Keratinocyte (primary cell): Measurements from ENCODE around the gene ANTXR2. TPM values are rescaled to one million over a fixed set of nuclear protein-coding genes. Genes with fewer than 3 reads are reported as not detected.

ENCODE experiments used
- DNase-seq: peaks from one replicate; pipeline ENCODE4 v3.0.0-alpha.2; 2011; ENCODE audit warnings: low read depth, missing footprints, low spot score
- FAIRE-seq: peaks from 2 replicates; lab custom pipeline; 2011; peaks lifted over from hg19 to GRCh38; lab: Jason Lieb, UNC
- H2AFZ ChIP-seq: 2 replicates; pipeline ENCODE4 v1.6.0; 2012; ENCODE audit warnings: low read length, control low read depth, inconsistent platforms; ENCODE audit not compliant: control insufficient read depth
- H3K27ac ChIP-seq: 2 replicates; pipeline ENCODE4 v1.5.1; 2011; ENCODE audit warnings: low read length; ENCODE audit not compliant: control insufficient read depth, insufficient read depth
- H3K27me3 ChIP-seq: 3 replicates; pipeline ENCODE4 v1.6.0; 2011; ENCODE audit warnings: low read length; ENCODE audit not compliant: control insufficient read depth, insufficient read depth; ENCODE audit errors: extremely low read depth
- H3K36me3 ChIP-seq, 2 experiments: 2 replicates in 1 of 2; 3 replicates in 1 of 2; pipeline ENCODE4 v1.5.1; 2011; ENCODE audit warnings: low read length in 2 of 2, mild to moderate bottlenecking in 1 of 2; ENCODE audit not compliant: control insufficient read depth in 2 of 2, insufficient read depth in 2 of 2; ENCODE audit errors: extremely low read depth in 1 of 2
- H3K4me1 ChIP-seq: 3 replicates; pipeline ENCODE4 v1.5.1; 2011; ENCODE audit warnings: low read length; ENCODE audit not compliant: control insufficient read depth, insufficient read depth; ENCODE audit errors: extremely low read depth
- H3K4me2 ChIP-seq: 3 replicates; pipeline ENCODE4 v1.6.0; 2011; ENCODE audit warnings: low read depth, low read length; ENCODE audit not compliant: control insufficient read depth, insufficient read depth; ENCODE audit errors: extremely low read depth
- H3K4me3 ChIP-seq, 3 experiments: fragments of 200-600 bp in 1 of 3; sonication (generic) in 1 of 3; 2 replicates in 2 of 3; 3 replicates in 1 of 3; pipeline ENCODE4 v1.5.1; 2011 to 2016; ENCODE audit warnings: low read length in 3 of 3, mild to moderate bottlenecking in 3 of 3, control low read depth in 2 of 3, inconsistent platforms in 1 of 3, low read depth in 1 of 3, mixed read lengths in 1 of 3, mixed run types in 1 of 3, moderate library complexity in 1 of 3; ENCODE audit not compliant: control insufficient read depth in 2 of 3, insufficient read depth in 2 of 3; ENCODE audit errors: extremely low read depth in 1 of 3
- H3K79me2 ChIP-seq: 2 replicates; pipeline ENCODE4 v1.6.0; 2012; ENCODE audit warnings: low read length; ENCODE audit not compliant: control insufficient read depth, insufficient read depth
- H3K9ac ChIP-seq: 3 replicates; pipeline ENCODE4 v1.6.0; 2011; ENCODE audit warnings: low read length; ENCODE audit not compliant: control insufficient read depth, insufficient read depth; ENCODE audit errors: extremely low read depth
- H3K9me1 ChIP-seq: 3 replicates; pipeline ENCODE4 v1.6.0; 2011; ENCODE audit warnings: low read length; ENCODE audit not compliant: control insufficient read depth, insufficient read depth; ENCODE audit errors: extremely low read depth
- H3K9me3 ChIP-seq: 2 replicates; pipeline ENCODE4 v1.5.1; 2012; ENCODE audit warnings: low read depth, low read length; ENCODE audit not compliant: control insufficient read depth
- H4K20me1 ChIP-seq: 3 replicates; pipeline ENCODE4 v1.6.0; 2011; ENCODE audit warnings: low read length; ENCODE audit not compliant: control insufficient read depth, insufficient read depth; ENCODE audit errors: extremely low read depth
- EZH2 ChIP-seq: IDR thresholded peaks from one replicate; pipeline ENCODE4 v1.6.1; 2012; ENCODE audit warnings: inconsistent platforms, mild to moderate bottlenecking, low read length, moderate library complexity
- dilution Hi-C: fragments of 300-500 bp; cut with MboI; formaldehyde crosslinking; loops from one replicate; pipeline ENCODE4 v1.7.0; 2020; ENCODE audit warnings: low sequenced_read_pairs; ENCODE audit not compliant: extremely low pct_ligation_motif_present
- polyA plus RNA-seq, 5 experiments: library from polyadenylated mRNA; depleted of rRNA in 3 of 5; stranded (reverse) in 3 of 5; stranded (forward) in 1 of 5; unstranded in 1 of 5; fragments of >200 nt; gene quantifications; 1 replicate in 1 of 5; 2 replicates in 3 of 5; 3 replicates in 1 of 5; pipeline versions ENCODE4 v1.2.1 to v1.2.3, GENCODE V29; 2011 to 2012; ENCODE audit warnings: missing spikeins in 2 of 5, low read depth in 1 of 5, low replicate concordance in 1 of 5
- TF ChIP-seq, protein P1 (sequence below), 3 experiments: IDR thresholded peaks in 1 of 3; conservative IDR thresholded peaks in 1 of 3; optimal IDR thresholded peaks in 1 of 3; 2 replicates in 2 of 3; 3 replicates in 1 of 3; pipeline versions ENCODE3 to v1.5.1; 2011; ENCODE audit warnings: low read length in 3 of 3, mild to moderate bottlenecking in 3 of 3, moderate library complexity in 2 of 3, control low read depth in 1 of 3, inconsistent platforms in 1 of 3; ENCODE audit not compliant: insufficient read depth in 2 of 3; ENCODE audit errors: extremely low read depth in 1 of 3

The ANTXR2 gene
- polyA plus RNA-seq, 1 donor (not counting 4 experiments of a cell fraction or from before 2014, with no cell fraction given) = 89.1 TPM

DNA sequence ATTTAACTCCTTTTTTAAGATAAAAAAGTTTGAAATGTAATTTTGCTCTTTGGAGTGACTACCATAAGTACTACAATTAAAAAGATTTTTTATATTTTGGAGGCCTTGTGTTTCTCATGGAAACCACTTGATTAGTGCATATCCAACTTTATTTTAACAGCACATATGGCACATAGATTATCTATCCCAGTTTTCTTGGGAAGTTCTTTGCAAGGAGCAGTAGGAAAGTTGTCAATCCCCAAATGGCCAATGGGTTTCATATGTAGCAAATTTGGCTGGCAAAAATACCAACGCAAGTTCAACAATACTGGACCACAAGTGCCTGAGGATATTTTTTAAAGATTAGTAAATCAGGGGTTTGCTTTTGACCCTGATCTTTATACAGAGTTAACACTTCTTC is 15.4 kb upstream of the ANTXR2 start:
- Histone ChIP-seq H3K27ac (no peak overlapping the region), H3K9me3 (no peaks in the 10 kb centered on the region), H4K20me1 (no peaks in the 10 kb centered on the region), H3K4me3 (no peak overlapping the region), H3K79me2 (no peaks in the 10 kb centered on the region), H3K36me3 (no peaks in the 10 kb centered on the region), H3K27me3 (no peaks in the 10 kb centered on the region), H2AFZ (no peak overlapping the region), H3K9ac (no peak overlapping the region), H3K4me2 (no peak overlapping the region), H3K9me1 (no peaks in the 10 kb centered on the region), H3K4me1 (peaks cover 6% of the 10 kb centered on the region)
- FAIRE-seq (no peak), DNase-seq (no peak)
- dilution Hi-C loops = no loop called here
- TF ChIP-seq, protein P1, sequence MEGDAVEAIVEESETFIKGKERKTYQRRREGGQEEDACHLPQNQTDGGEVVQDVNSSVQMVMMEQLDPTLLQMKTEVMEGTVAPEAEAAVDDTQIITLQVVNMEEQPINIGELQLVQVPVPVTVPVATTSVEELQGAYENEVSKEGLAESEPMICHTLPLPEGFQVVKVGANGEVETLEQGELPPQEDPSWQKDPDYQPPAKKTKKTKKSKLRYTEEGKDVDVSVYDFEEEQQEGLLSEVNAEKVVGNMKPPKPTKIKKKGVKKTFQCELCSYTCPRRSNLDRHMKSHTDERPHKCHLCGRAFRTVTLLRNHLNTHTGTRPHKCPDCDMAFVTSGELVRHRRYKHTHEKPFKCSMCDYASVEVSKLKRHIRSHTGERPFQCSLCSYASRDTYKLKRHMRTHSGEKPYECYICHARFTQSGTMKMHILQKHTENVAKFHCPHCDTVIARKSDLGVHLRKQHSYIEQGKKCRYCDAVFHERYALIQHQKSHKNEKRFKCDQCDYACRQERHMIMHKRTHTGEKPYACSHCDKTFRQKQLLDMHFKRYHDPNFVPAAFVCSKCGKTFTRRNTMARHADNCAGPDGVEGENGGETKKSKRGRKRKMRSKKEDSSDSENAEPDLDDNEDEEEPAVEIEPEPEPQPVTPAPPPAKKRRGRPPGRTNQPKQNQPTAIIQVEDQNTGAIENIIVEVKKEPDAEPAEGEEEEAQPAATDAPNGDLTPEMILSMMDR (optimal IDR thresholded peaks at IDR 0.05 in 1 of 3, IDR thresholded peaks at IDR 0.05 in 1 of 3, conservative IDR thresholded peaks at IDR 0.05 in 1 of 3; ENCODE audit: extremely low read depth in 1 of 3, insufficient read depth in 2 of 3, low read length in 3 of 3) = no peak
- no peak for TF ChIP-seq EZH2

DNA sequence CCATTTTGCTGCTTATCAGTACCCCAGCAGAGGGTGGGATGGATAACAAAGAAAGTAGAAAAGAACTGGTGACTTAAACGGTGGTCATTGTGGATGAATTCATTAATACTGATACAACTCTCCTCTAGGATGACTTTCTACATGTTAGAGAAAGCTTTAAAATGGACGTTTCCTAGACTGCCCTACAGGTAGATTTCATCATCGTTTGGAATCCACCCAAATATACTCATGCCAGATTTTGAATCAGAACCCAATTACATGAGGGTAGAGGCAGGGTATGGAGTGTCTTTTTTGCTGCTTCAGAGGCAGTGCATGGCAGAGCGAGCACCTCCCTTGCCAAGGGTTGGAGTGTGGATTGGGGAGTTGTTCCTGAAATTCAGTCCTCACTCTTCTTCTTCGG is 13.3 kb upstream of the ANTXR2 start:
- Histone ChIP-seq H2AFZ (peak overlapping the region; percentile 67), H3K4me1 (peaks cover 16% of the 10 kb centered on the region)
- no peak for TF ChIP-seq EZH2
- TF ChIP-seq, protein P1 (optimal IDR thresholded peaks at IDR 0.05 in 1 of 3, IDR thresholded peaks at IDR 0.05 in 1 of 3, conservative IDR thresholded peaks at IDR 0.05 in 1 of 3; ENCODE audit: extremely low read depth in 1 of 3, insufficient read depth in 2 of 3, low read length in 3 of 3) = no peak

More for the DNA sequence above, 13.3 kb upstream of the ANTXR2 start:
- H3K9me1 ChIP-seq = no peaks in the 10 kb centered on the region
- dilution Hi-C loops = no loop called here
- H3K36me3 ChIP-seq = no peaks in the 10 kb centered on the region
- no peaks in the 10 kb centered on the region for H4K20me1 ChIP-seq
- no peak overlapping the region for H3K9ac ChIP-seq
- H3K27me3 ChIP-seq = no peaks in the 10 kb centered on the region
- H3K9me3 ChIP-seq = no peaks in the 10 kb centered on the region
- DNase-seq (no peak), FAIRE-seq (peak; percentile 89)
- no peak overlapping the region for H3K27ac ChIP-seq
- peak overlapping the region; percentile 1 for H3K4me2 ChIP-seq
- H3K4me3 ChIP-seq = no peak overlapping the region
- no peaks in the 10 kb centered on the region for H3K79me2 ChIP-seq
